Inferior parietal cortex (tissue), 1 donor: ENCODE results near the gene KCND3.

Source experiments
- DNase-seq: peaks from one replicate; pipeline ENCODE4 v3.0.0-alpha.2; 2016; ENCODE audit errors: extremely low spot score

The KCND3 gene

DNA sequence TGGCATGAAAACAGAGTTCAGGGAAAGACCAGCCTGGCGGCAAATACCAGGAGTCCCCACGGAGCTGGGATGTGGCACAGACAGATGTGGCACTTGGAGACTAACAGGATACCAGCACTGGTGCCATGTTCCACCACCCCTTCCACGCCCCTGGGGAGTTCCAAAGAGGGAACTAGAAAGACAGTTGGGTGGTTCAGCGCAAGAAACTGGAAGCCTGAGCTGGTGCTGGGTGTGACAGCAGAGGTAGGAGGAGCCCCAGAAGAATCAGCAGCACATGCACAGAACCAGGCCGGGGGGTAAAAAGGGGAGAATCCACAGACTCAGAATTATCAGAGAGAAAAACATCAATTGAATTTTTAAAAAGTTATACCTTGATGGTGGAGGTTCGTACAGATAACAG lies 211.4 kb downstream of the KCND3 start:
- no peak for DNase-seq

DNA sequence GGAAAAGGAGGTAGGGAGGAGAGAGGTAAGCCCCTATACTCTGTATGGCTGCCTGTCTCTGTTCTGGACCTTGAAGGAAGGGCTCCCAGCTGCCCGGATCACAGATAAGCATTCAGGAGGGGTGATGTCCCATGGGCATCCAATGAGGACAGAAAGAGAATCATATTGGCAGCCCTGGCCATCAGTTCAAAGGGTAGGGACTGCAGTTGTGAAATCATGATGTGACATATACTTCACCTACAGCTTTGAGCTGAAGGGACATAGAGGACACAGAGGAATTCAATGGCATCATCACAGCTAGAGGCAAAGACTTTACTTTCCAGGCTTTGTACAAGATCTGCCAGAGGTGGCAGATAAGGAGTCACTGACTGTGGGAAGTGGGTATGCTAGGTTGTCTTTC lies 212.2 kb downstream of the KCND3 start:
- DNase-seq = no peak

DNA sequence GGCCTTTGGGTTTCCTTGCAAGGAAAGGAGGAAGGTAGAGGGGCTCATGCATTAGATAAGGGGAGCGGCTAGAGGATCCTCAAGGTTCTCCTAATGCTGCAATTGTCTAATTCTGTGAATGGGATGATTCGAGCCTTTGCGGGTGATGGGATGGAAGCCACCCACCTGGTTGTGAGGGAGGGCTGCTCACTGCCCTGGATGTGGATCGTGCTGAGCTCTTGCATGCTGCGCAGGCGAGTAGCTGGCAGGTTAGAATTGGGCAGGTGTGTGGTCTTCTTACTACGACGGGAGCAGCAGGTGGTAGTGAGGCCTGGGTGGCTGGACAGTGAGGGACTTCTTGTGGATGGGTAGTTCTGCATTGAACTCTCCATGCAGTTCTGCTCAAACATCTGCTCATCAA lies 212.6 kb downstream of the KCND3 start:
- no peak for DNase-seq

DNA sequence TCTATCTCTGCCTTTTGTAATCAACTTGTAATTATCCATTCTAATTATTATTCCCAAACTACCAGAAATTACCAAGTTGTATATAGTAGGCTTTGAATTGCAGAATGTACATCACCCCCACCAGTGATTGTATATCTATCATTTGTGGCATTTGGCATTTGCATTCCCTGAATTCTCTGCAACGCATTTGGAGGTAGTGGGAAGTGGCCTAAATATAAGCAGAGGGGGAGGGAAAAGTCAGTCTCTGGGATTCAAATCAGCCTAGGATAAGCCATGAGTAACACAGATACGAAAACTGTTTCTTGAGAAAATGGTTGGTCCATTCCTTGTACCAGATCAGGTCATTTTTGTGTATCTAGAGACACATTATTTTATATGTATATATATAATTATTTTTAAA lies 213.1 kb downstream of the KCND3 start:
- no peak for DNase-seq

DNA sequence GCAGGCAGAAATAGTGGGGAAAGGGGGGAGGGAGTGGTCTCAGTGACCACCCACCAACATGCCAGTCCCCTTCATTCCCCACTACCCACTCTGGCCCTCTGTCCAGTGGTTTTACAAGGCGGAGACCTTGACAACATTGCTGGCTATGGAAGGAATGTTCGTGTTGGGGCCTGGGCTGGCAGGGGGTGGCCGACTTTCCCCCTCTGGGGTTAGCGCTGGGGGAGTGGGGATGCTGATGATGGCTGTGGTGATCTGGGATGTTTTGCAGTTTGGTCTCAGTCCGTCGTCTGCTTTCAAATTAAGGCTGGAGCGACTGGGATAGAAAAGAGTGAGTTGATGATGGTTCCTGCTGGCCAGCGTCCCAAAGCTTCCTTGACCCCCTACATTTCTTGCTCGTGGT lies 213.5 kb downstream of the KCND3 start:
- DNase-seq = no peak

DNA sequence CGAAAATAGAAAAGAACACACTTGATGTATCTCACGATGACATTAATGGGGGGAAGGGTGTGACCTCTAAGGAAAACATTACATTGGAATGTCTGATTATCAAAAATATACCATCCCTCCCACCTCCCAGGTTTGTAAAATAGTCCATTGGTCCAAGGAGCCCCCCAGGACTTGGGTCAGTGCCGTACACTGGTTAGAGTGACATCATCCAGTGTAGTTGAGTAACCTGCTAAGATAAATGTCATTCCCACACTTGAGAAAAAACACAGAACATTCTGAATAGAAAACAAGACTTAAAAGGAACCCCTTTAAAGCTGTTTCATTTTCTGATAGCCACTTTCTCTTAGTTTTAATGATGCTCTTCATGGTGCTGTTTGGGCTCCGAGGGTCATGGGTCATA lies 218.6 kb downstream of the KCND3 start:
- DNase-seq = no peak

DNA sequence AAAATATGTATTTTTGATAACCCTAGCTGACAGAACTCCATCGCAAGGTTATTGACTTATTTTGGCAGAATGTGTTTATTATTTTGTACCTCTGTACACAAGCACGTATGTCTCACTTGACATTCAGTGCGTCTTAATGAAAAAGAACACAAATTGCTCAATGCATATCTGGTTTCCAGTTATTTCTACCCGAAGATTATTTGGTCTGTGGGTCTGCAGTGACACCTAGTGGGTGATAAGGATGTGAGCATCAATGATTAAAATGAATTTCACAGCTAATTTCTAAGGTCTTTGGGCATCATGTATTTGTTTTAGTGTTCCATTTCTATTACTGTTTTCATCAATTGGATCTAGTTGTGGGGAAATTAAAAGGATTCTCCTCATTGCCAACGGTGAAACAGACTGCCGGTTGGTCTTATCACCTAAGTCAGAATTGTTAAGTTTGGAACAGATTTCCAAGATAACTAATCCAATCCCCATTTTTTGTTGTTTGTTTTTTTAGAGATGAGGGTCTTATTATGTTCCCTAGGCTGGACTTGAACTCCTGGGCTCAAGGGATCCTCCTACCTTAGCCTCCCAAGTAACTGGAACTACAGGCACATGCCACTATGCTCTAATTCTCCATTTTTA lies 219.8 kb downstream of the KCND3 start:
- peak; percentile 83 for DNase-seq

DNA sequence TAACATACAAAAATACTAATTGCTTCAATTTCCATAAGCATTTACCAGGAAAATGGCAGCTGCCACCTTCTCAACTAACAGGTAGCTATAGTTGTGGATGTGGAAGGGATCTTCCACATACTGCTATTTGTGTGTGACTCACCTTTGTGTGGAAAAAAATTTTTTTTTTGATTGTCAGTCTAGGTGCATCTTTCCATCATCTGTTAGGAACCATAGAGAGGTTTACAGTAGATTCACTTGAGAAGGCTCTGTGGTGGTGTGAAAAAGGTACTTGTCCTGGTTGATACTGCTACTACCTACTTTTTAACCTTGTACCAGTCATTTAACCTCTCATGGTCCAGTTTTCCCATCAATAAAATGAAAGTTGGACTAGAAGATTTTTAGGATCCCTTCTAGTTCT lies 220.8 kb downstream of the KCND3 start:
- DNase-seq = no peak

DNA sequence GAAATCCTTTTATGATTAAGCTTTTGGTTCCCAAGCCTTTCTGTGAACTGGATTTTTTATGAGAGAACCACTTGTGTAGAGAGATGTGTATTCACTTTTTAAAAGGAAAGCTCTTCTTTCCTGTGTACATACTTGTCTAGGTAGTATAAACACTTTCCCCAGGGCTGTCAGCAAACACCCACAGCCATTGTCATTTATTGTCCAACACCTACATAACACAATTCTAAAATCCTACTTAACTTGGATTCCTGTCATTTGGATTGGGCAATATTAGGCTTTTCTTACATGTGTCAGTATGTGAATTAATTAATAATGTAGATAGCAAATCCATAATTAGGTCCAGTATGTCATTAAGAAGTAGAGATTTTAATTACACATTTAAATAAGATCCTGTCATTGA lies 221.4 kb downstream of the KCND3 start:
- no peak for DNase-seq

DNA sequence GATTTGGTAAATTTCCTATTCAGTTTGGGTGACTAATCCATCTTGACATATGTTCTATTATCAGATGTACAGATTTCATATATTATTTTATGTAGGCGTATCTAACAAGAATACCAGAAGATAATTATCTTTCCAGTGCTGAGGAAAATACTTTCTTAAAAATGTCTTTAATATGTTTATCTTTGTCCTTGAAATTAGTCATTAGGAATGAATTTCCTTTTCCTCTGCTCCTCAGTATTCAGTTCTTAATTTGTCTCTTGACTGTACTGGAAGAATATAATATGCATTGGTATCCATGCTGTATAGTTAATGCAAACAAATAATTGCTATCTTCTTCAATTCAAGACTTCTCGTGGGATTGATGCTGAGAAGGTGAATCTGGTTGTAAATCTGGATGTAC lies 227.1 kb downstream of the KCND3 start:
- DNase-seq = no peak

DNA sequence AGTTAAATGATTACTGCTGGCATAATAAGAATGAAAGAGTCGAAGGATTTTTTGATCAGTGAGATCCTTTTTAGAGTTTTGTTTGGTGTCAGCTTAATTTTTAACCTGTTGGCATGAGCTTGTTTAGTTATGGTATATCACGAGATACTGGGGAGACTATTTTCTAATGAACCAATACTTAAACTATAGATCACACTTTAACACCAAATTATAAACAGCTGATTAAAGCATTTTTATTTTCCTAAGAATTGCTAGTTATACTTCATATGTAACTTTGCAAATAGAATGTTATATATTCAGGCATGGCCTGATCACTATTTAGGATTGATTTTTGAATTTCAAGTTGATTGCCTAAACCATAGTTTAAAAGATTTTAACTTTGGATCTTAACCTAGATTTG lies 227.8 kb downstream of the KCND3 start:
- DNase-seq = no peak

DNA sequence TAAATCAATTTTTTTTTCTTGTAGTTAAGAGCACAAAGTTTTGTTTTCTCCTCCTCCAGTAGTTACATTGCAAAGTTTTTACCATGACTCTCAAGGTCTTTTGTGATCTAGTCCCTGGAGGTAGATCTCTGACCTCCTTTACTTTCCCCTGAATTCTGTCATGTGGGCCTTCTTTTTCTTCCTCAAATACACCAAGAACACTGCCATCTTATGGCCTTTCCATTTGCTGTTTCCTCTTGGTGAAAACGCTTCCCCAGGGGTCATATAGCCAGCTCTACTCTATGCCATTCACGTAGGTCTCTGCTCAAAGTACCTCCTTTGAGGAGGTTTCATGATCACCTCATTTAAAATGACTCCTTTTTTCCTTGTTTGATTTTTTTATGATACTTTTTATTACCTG lies 231.1 kb downstream of the KCND3 start:
- DNase-seq = no peak

DNA sequence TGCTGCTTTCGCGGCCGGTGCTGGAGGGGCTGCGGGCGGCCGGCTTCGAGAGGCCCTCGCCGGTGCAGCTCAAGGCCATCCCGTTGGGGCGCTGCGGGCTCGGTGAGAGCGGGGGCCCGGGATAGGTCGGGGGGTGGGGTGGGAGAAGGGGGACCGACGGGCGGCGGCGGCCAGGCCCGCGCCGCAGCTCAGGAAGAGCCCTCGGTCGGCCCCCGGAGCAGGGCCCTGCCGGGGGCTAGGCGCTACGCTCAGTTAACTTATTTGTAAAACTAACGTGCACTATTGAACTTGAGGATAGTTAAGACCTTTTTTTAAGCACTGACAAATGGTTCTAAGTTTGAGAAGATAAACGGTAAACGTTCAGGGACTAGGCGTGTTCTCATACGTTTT lies 233.3 kb downstream of the KCND3 start:
- no peak for DNase-seq

DNA sequence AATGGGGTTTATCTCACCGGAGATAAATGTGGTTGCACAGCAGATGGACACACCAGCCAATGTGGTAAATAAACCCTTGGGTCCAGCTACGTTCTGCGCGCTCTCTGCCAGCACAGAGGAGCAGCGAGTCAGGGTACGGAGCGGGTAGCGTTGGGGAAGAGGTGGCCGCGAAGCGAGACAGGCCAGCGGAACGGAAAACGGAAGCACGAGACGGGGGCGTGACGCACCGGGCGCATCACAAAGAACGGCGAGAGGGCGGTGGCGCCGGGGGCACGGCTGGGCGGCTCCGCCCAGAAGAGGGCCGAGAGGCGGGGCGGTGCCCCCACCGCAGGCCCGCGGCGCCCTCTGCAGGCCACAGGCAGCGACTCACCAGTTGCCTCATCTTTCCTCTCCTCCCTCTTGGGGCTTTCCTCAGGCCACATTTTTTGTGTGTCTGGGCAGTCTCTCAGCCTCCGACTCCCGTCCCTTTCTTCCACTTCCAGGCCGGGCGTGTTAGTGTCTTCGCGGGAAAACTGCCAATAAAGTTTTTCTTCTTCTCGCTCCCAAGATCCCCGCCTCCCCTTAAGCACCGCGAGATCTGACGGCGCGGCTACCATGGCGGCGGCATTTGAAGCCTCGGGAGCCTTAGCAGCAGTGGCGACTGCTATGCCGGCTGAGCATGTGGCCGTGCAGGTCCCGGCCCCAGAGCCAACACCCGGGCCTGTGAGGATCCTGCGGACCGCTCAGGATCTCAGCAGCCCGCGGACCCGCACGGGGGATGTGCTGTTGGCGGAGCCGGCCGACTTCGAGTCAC lies 233.9 kb downstream of the KCND3 start, which contains the start of gene DDX20:
Gene DDX20 (plus strand): TSS at position 571 of the 793 bp plus-strand sequence. CDS start 24 bp downstream, at position 595.
- DNase-seq = peak; percentile 91

DNA sequence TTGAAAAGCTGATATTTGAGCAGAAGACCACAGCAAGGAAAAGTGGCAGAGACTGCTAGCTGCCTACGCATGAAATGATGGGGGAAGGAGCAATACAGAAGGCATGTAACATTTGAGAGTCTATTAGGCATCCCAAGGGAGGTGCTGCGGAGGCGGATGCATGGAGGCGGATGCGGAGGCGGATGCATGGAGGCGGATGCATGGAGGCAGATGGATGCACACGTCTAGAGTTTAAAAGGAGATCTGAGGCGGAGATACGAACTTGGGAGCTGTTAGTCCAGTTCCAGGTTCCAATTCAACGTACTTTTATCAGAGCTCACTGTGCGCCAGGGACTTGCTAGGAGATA lies 234.5 kb downstream of the KCND3 start:
- no peak for DNase-seq

DNA sequence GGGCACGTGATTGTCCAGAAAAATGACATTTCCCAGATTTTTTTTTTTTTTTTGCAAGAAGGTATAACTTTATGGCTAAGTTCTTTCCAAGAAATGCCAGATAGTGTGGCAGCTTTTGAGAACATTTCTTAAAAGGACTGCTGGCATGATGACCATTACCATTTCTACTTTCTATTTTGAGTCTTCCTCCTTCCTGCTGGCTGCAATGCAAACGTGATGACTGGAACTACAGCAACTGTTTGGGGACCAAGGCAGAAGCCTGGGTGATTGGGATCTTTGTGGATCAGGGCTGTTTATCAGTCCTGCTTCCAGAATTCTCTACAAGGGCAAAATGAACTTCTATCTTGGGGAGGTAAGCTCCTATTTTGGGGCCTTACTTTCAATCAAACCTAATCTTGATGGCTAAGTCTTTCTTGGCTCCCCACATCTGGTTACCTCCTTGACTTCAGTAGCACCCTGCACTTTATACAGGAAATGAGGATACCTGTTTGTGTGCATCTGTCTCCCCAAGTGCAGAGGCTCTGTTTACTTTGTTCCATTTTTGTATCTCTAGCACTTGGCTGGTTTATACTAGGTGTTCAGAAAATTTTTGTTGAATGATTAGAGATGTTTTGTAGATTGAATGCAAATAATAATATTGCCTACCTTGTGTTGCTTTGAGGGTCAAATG lies 237.4 kb downstream of the KCND3 start:
- DNase-seq = no peak

DNA sequence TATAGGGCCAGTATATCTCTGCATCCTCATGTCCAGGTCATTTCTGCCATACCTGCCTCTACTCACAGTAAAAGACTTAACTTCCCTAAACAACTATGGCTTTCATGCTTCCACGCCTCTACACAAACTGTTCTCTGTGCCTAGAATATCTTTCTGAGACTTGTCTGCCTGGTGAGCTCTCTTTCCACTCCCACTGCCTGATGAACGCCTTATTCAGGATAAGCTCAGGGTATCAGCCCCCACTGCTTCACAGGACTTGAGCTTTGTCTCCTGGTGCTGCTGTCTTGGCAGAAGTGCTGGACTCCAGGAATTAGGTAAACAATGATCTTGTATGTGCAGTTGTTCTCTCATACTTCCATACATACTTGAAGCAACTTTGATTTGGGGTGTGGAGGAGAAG lies 238.6 kb downstream of the KCND3 start:
- no peak for DNase-seq

DNA sequence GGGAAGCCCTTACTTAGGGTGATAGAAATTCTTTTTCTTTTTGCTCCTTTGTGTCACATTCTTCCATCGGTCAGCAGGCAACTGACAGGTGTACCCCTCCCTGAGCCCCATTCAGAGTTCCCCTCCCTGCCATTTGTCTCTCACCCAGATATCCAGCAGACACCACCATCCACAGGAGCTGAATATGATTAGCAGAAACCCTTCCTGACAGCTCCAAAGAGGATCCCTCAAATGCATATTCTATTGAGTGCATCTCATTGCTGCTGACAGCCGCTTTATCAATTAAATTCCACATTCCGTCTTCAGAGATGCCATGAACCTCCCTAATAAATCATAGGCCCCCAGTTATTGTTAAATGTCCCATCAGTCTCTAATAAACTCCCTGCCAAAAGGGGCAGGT lies 239.8 kb downstream of the KCND3 start:
- DNase-seq = no peak

DNA sequence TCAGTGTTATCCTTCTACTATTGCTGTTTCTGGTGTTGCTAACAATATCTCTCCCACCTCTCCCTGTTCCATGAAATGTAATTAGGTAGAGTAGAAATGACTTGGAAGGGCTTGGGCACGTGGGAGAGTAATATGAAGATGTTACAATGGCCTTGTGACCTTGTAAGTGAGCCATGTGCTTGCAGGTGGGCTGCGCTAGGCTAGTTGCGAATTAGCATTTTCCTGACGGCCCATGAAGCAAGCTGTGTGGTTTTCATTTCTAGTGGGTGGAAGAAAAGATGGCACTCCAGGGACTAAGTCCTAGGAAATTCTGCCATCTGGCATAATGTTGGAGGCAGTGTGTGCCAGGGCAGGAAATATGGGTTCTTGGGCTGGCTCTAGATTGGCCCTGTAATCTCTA lies 241.5 kb downstream of the KCND3 start:
- DNase-seq = no peak

DNA sequence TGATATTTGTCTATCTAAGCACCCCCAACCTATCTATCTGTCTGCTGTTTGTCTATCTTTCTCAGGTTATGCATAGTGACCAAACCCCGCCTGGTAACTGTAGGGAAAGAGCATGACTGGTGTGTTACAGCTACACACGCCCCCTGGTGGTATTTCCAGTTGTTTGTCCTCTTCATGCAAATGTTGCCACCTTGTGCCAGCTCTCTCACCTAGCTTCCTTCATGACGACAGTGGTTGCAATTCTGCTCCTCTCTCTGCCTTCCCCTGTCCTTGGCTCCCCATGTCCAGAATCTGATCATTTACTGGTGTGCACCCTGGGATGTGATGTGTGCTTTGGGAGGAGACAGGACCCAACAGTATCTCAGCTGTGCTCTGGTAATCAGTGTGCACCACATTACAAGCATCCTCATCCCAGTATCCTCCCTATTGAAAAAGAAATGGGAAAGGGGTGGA lies 242.2 kb downstream of the KCND3 start:
- DNase-seq = no peak

DNA sequence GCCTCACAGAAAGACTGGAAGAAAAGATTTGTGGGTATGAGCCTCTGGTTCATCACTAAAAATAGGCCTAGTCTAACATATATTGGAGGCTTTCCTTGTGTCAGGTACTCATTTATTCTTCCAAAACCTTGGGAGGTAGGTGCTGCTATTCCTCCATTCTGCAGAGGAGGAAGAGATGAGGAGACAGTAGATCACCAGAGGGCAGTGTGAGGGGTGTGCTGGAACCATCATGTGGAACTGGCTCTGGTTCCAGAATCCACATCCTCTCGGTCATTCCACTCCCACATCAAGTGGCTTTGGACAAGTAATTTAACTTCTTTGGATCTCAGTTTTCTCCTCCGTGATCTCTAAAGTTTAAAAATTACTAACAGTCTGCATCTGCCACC lies 242.9 kb downstream of the KCND3 start:
- no peak for DNase-seq

DNA sequence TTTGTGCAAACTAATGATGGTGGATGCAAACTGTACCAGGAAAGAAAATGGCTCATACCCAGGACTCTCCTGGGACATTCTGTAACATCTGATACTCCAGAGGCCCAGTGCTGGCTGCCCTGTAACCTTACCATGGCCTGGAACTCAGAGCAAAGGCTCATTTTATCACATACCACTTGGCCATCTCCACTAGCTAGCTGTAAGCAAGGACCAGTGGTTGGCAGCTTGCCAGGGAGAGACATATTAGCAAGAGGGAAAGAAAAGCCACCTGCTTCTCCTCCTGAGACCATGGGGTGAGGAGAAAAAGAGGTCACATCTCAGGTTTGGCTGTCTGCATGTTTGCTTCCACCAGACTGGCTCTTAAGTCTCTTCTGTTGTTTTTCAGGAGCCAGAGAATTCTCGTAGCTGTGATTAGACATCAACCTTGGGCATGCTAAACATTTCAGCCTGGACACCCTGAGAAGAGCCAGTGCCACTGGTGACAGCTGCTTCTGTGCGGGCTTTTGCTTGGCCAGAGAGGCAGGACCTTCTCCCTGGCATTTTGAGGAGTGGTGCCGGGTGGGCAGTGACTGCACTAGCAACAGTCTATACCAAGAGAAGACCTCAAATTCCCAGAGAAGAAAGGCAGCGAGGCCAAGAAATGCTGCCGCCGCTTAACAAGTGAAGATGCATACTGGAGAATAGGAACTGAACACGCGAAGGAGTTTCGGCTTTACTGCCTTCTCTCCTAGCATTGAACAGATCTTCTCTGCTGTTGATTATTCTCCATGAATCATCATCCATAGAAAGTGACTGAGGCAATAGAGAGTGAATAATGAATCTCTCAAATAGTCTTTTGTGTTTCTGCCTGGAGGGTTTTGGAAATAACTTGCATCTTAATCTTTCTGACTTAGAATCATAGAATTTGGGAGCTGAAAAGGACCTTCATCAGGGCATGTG lies 243.5 kb downstream of the KCND3 start:
- DNase-seq = no peak
